GM19025 (cell line): ENCODE measurements around the gene IKZF3.
"Not testable (repeated sequence)": the region's sequence is repeated elsewhere in the genome, so short reads cannot be mapped to it uniquely, and the experiment has no call there.

Source experiments
- ATAC-seq: cut with Tn5 transposase; IDR thresholded peaks from one replicate; pipeline ENCODE4 v1.9.1; 2021; ENCODE audit warnings: mild to moderate bottlenecking, low read depth, moderate library complexity; ENCODE audit not compliant: unreplicated experiment

The IKZF3 gene

GRCh38 chr17:39742856-39743436 is 121.2 kb downstream of the IKZF3 start:
- ATAC-seq = no peak

GRCh38 chr17:39742126-39742855 is 121.8 kb downstream of the IKZF3 start:
- no peak for ATAC-seq

GRCh38 chr17:39740357-39741111 is 123.6 kb downstream of the IKZF3 start:
- no peak for ATAC-seq

- no peak for ATAC-seq
Observed at GRCh38 chr17:39739885-39740356, 124.2 kb downstream of the IKZF3 start.

GRCh38 chr17:39738983-39739884 is 124.9 kb downstream of the IKZF3 start:
- ATAC-seq = no peak

GRCh38 chr17:39738568-39738901 is 125.6 kb downstream of the IKZF3 start:
- ATAC-seq = no peak

- no peak for ATAC-seq
Observed at GRCh38 chr17:39737760-39738567, 126.1 kb downstream of the IKZF3 start, which contains the start of gene GRB7. Gene GRB7, plus strand, starts transcription at chr17:39737938. Its CDS starts 4,364 bp downstream, at chr17:39742302.

GRCh38 chr17:39737206-39737759 is 126.8 kb downstream of the IKZF3 start:
- no peak for ATAC-seq

GRCh38 chr17:39736319-39737165 is 127.6 kb downstream of the IKZF3 start:
- no peak for ATAC-seq

- ATAC-seq = no peak
Observed at GRCh38 chr17:39735882-39736281, 128.2 kb downstream of the IKZF3 start.

GRCh38 chr17:39732586-39732985 is 131.5 kb downstream of the IKZF3 start:
- no peak for ATAC-seq

- ATAC-seq = peak; percentile 94
Observed at GRCh38 chr17:39730095-39730921, 133.8 kb downstream of the IKZF3 start, which contains the start of gene MIEN1. Gene MIEN1, minus strand, starts transcription at chr17:39730532. Its CDS starts 37 bp downstream, at chr17:39730495.

- no peak for ATAC-seq
Observed at GRCh38 chr17:39729280-39729851, 134.7 kb downstream of the IKZF3 start.

- ATAC-seq = no peak
Observed at GRCh38 chr17:39727556-39727955, 136.6 kb downstream of the IKZF3 start.

- ATAC-seq = no peak
Observed at GRCh38 chr17:39726617-39727016, 137.5 kb downstream of the IKZF3 start.

GRCh38 chr17:39725923-39726322 is 138.2 kb downstream of the IKZF3 start:
- ATAC-seq = not testable (repeated sequence)

GRCh38 chr17:39724731-39725130 is 139.4 kb downstream of the IKZF3 start:
- no peak for ATAC-seq
